Activated CD4-positive, alpha-beta T cell treated with anti-CD3 and anti-CD28 coated beads for 1 hour (primary cell): ENCODE measurements around the gene JMJD1C.

Experiments used
- DNase-seq: peaks from one replicate; pipeline ENCODE4 v3.0.0-alpha.2; 2020

JMJD1C gene

GRCh38 chr10:63436225-63436624 lies 29.6 kb downstream of the JMJD1C start:
- no peak for DNase-seq

GRCh38 chr10:63434866-63435854 lies 30.6 kb downstream of the JMJD1C start:
- DNase-seq = no peak

GRCh38 chr10:63431962-63432797 lies 33.6 kb downstream of the JMJD1C start:
- no peak for DNase-seq

- DNase-seq = no peak
Observed at GRCh38 chr10:63430999-63431356, 34.8 kb downstream of the JMJD1C start.

GRCh38 chr10:63430091-63430998 lies 35.4 kb downstream of the JMJD1C start:
- no peak for DNase-seq

- no peak for DNase-seq
Observed at GRCh38 chr10:63429281-63429680, 36.5 kb downstream of the JMJD1C start.

- no peak for DNase-seq
Observed at GRCh38 chr10:63427013-63427412, 38.8 kb downstream of the JMJD1C start.

- no peak for DNase-seq
Observed at GRCh38 chr10:63425512-63425911, 40.3 kb downstream of the JMJD1C start.

- no peak for DNase-seq
Observed at GRCh38 chr10:63424576-63424975, 41.2 kb downstream of the JMJD1C start.

- no peak for DNase-seq
Observed at GRCh38 chr10:63423494-63423893, 42.3 kb downstream of the JMJD1C start.

- no peak for DNase-seq
Observed at GRCh38 chr10:63421591-63421990, 44.2 kb downstream of the JMJD1C start.

- no peak for DNase-seq
Observed at GRCh38 chr10:63416376-63416775, 49.4 kb downstream of the JMJD1C start.

GRCh38 chr10:63415640-63416244 lies 50.0 kb downstream of the JMJD1C start:
- no peak for DNase-seq

- DNase-seq = no peak
Observed at GRCh38 chr10:63414481-63415260, 51.1 kb downstream of the JMJD1C start.

- DNase-seq = no peak
Observed at GRCh38 chr10:63413429-63413828, 52.3 kb downstream of the JMJD1C start.

- no peak for DNase-seq
Observed at GRCh38 chr10:63412304-63412703, 53.5 kb downstream of the JMJD1C start.

- no peak for DNase-seq
Observed at GRCh38 chr10:63410633-63411032, 55.1 kb downstream of the JMJD1C start.

GRCh38 chr10:63409465-63410027 lies 56.2 kb downstream of the JMJD1C start:
- no peak for DNase-seq

- no peak for DNase-seq
Observed at GRCh38 chr10:63407136-63407662, 58.6 kb downstream of the JMJD1C start.

GRCh38 chr10:63396133-63396761 lies 69.5 kb downstream of the JMJD1C start:
- no peak for DNase-seq
